RCC 7860 (cell line): ENCODE measurements around the gene NDUFA13.

Experiments used
- DNase-seq: peaks from one replicate; pipeline ENCODE4 v3.0.0-alpha.2; 2015; ENCODE audit warnings: low spot score
- FAIRE-seq: peaks from 2 replicates; lab custom pipeline; 2012; peaks lifted over from hg19 to GRCh38; lab: Jason Lieb, UNC

Gene NDUFA13

DNA sequence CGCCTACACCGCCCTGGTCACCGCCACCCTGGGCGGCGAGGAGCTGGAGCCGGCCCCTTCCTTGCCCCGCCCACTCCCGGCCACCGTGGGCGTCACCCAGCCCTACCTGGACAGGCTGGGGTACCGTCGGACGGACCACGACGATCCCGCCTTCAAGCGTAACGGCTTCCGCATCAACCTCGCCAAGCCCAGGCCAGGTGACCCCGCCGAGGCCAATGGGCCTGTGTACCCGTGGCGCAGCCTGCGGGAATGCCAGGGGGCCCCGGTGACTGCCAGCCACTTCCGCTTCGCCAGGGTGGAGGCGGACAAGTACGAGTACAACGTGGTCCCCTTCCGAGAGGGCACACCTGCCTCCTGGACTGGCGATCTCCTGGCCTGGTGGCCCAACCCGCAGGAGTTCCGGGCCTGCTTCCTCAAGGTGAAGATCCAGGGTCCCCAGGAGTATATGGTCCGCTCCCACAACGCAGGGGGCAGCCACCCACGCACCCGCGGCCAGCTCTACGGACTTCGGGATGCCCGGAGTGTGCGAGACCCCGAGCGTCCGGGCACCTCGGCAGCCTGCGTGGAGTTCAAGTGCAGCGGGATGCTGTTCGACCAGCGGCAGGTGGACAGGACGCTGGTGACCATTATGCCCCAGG, 29.0 kb downstream of the NDUFA13 start:
- FAIRE-seq (no peak), DNase-seq (no peak)

DNA sequence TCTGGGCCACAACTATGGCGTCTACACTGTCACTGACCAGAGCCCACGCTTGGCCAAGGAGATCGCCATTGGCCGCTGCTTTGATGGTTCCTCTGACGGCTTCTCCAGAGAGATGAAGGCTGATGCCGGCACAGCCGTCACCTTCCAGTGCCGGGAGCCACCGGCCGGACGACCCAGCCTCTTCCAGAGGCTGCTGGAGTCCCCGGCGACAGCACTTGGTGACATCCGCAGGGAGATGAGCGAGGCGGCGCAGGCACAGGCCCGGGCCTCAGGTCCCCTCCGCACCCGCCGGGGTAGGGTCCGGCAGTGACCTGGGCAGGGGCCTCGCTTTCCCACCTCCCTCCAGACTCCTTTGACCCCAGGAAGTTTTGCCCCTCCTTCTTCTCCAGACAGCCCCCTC, 29.7 kb downstream of the NDUFA13 start:
- FAIRE-seq = no peak

DNA sequence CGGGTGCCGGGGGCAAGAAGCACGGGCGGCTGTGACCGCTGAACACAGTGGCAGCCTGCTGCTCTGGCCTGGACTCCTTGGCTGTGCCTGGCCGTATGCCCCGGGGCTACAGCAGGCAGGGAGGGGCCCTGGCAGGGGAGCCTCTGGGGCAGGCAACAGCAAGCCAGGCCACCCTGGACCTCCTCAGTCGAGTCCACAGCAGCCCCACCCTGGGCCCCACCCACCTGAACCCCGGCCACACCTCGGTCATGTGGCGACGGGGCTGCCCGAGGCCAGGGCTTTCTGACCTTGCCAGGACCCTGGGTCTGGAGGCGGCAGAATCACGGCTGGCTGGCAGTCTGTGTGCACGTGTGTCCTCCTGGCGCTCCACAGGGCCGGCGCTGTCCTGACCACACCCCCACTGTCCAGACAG, 30.7 kb downstream of the NDUFA13 start:
- FAIRE-seq (no peak), DNase-seq (no peak)

More for the DNA sequence above, 29.7 kb downstream of the NDUFA13 start:
- DNase-seq = no peak

DNA sequence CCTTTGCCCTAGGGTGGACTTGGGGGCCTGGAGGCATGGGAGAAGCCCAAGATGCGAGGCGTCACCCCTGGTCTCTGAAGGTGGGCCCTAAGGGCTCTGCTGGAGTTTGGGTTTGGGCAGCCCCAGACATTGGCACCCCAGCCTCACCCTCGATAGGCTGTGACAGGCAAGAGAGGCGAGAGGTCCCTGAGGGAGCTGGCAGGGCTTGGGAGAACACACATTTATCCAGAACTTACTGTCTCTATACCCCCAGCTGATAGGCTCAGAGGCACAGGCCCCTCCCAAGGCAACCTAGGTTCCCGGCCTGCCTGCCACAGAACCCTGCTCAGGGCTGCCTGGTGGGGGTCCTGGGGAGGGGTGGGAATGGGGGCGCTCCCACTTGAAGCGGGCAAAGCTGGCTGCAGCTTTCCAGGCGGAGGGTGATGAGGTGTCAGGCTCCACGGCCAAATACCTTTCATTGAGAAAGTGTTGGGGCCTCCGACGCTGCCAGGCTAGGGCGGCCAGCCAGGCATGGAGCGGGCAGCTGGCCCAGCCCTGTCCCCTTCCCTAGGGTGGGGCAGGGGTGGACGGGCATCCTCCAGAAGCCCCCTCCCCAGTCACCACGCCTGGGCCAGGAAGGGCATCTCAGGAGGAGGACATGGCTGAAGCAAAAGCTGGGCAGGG, 31.8 kb downstream of the NDUFA13 start:
- no peak for FAIRE-seq
- no peak for DNase-seq

DNA sequence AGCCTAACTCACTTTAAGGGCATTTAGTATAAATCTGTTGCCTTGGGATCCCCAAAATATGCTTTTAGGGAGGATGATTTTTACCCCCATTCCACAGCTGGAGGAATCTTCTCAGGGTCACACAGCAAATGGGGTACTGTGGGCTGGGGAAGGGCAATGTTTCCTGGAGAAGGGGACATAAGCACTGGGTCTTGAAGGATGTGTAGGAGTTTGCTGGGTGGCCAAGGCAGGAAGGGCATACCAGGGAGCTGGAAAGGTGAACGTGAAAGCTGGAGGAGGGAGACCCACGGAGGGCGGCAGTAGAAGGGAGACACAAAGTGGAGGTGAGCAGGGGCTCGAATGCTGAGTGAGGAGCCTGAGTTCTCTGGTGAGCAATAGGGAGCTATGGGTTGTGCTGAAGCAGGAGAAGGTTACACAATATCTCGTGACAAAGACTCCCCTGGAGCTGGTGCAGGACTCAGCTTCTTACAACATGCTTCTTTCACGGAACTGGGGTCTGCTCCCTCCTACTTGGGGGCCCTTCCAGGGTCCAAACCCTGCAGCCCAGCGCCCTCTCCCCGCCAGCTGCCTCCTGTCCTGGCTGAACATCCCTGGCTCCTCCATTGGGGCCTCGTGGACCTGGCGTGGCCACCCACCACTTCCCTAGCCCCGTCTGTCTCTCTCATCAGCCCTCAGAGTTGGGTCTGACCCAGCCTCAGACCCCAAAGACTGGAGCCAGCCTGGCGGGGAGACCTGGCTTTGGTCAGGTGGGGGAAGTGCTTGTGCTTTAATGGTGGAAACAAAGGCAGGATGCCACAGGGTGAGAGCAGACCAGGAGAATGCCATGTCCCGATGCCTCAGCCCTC, 33.1 kb downstream of the NDUFA13 start:
- FAIRE-seq (no peak), DNase-seq (no peak)

DNA sequence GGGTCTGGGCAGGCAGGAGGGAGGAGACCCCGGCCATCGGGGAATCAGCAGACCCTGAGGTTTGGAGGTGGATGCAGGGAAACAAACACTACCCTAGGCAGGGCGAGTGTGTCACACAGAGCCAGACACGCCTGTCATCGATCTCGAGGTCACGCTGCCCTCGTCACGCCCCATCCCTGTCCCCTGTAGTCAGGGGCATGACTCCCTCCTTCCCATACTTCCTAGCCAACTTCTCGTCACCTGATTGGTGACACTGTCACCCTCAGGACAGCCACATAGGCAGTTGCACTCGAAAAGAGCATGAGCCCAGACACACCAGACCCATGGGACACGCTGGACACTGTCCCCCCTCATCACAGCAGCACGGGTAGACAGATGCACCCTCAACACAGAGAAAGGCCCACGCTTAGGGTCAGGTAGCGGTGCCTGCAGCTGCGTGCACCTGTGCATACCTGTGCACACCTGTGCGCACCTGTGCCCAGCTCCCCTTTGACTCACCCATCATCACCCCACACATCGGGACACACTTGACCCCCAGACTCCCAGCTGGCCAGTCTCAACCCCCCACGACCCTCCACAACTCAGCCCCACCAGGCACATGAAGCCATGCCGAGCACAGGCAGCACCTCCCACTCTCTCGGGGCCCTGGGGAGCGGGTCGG, 33.9 kb downstream of the NDUFA13 start:
- no peak for FAIRE-seq
- DNase-seq = no peak

DNA sequence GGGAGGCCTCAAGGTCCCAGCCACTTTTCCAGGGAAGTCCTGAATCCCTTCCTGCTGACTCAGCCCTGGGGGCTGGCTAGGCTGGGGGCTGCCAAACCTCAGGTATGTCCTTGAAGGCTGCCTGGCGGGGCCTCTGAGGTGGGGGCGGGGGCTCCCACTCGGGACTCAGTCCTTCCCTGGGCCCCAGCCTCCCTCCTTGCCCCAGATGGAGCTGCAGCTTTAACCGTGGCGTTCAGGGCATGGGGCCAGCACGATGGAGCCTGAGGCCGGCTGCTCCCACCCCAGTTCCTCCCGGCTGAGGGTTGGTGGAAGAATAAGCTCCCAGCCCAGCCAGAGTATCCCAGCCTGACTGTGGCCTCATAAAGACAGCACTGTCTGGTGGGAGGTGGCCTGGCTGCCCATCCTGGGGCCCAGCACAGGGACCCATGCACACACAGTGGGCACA, 34.5 kb downstream of the NDUFA13 start:
- FAIRE-seq (no peak), DNase-seq (no peak)

DNA sequence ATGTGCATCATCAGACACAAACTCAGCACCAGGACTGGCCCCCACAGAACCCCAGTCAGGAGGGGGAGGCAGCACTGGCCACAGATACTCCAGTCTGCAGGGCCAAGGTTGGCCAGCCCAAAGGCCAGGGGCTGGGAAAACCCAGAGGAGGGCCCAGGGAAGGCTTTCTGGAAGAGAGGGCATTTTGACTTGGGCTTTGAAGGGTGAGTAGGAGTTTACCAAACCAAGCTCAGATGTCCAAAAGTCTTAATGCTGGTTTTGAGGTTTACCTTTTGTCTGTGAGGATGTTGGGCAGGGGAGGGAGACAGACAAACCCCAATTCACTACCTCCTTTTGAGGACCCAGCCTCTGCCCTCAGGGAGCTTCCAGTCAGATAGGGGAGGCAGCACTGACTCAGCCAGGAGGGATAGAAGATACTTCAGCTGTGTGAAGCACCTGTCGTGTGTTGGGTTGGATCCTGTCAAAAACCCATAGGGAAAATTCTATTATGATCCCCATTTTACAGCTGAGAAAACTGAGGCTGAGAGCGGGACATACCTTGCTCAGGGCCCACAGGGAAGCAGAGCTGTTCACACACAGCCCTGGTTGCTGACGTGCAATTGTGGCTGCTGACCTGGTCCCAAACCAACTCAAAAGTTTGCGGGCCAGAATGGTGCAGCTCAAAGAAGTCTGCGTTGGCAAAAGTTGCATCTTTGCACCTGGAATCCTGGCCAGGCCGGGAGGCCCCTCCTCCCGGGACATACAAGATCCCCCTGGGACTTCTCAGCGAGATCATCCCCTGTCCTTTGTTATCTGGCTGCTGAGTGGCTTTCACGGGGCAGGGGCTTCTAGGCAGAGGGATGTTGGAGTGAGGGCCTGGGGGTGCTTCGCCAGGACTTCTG, 35.2 kb downstream of the NDUFA13 start:
- no peak for DNase-seq
- FAIRE-seq = no peak

DNA sequence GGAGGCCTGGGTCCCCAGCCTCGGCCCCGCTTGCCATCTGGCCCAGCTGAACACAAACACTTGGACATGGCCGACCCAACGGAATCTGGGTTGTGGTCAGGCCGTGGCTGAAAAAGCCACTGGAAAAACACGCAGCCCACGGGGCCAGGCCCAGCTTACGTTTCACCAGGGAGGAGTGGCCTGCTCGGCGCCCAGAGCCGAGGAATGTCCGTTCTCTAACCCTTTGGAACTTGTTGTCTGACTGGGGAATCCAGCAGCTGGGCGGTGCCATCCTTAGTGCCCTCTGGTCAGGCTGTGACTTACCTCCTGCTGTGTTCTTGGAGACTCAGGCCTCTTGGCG, 35.8 kb downstream of the NDUFA13 start:
- FAIRE-seq (no peak), DNase-seq (no peak)

DNA sequence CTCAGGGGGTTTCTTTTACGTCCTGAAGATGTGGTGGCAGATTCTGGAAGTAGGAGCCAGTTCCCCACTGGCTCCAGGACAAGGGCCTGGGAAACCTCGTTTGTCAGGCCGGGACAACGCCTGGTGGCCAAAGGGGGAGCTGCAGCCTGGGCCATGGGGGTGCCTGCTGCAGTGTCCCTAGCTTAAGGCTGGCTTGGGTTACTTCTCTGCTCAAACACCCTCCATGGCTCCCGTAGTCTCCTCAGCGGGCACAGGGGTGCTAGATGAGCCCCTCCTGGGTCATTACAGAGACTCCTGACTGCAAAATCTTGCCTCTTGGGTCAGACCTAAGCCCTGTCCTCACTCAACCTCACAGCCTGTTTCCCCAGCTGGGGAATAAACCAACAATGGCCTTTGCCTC, 36.8 kb downstream of the NDUFA13 start:
- no peak for FAIRE-seq
- no peak for DNase-seq

DNA sequence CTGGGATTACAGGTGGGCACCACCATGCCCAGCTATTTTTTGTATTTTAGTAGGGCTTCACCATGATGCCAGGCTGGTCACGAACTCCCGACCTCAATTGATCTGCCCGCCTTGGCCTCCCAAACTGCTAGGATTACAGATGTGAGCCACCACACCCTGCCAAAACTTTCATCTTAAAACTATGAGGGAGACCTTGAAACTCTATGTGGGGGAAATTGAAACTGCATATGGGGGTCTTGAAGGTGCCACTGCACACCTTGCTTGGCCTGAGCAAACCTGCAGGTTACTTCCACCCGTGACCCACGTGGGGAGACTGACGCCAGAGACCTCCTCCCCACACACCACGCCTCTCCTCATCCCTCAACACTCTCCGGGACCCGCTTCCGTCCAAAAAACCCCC, 37.6 kb downstream of the NDUFA13 start:
- DNase-seq = no peak
- no peak for FAIRE-seq

DNA sequence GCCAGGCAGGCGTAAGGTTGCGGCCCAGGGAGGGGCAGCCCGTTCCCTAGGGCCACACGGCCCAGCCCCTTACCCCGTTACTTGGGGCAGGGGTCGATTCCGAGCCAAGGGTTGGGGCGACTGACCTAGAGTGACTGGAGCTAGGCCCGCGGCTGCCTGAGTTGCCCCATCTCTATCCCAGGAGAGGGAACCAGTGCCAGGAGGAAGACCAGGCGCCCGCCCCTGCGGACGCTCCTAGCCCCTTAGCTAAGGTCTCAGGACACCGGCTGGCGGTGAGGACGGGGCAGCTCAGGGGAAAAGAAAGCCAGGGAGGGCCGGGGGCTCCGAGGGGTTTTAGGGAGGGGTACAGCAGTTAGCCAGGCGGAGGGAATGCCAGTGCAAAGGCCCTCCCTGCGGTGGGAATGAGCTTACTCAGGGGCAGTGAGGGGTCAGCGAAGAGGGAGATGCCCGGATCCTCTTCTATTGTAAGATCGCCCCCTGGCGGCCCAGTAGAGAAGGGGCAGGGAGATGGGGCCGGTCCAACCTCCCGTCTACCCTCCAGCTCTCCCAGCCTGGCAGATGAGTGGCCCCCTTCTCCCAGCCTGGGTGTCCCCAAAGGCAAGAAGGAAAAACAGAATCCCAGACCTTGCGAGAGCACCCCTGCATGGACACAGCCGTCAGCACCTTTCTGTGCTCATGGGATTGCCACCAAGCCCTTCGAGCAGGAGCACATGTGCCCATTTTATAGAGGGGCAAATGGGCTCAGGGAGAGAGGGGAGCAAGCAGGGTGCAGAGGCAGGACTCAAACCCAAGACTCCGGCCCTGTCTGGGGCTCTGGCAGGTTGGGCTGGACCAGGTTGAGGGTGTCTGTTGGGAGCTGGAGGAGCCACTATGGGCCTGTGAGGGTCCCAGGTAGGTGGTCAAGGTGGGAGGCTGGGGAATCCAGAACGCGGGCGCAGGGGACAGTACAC, 38.3 kb downstream of the NDUFA13 start:
- FAIRE-seq = no peak
- DNase-seq = peak; percentile 12

DNA sequence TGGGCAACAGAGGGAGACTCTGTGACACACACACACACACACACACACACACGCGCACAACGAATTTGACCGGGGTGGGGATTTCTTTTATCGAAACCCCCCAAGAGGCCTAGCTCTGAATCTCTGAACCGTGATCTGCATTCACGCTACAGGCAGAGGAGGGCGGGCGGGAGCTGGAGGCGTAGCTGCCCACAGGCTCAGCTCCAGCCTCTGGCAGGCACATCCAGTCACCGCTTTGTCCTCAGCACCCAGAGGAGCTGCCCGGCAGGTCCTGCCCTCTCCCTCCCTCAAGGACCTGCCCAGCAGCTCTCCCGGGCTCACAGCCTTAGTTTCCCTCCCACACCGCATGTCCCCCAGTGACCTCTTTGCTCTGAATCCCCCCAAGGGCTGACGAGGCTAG, 42.0 kb downstream of the NDUFA13 start:
- FAIRE-seq = no peak

DNA sequence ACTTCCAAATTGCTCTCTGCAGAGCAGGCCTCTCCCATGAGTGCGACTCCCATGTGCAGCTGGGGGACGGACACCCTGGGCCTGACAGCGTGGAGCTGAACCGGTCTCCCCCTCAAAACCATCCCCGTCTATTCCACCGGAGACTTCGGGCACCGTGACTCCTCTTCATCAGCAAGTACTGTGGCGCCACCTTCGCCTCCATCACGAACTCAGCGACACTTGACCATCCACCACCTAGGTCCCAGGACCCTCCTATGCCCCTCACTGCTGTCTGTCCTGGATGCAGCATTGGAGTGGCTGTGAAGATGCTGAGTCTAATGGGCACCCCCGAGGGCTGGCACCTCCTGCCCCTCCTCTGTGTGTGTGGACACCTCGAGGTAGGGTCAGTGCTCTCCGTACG, 42.6 kb downstream of the NDUFA13 start:
- DNase-seq = no peak
- FAIRE-seq = no peak

More for the DNA sequence above, 42.0 kb downstream of the NDUFA13 start:
- DNase-seq = no peak

DNA sequence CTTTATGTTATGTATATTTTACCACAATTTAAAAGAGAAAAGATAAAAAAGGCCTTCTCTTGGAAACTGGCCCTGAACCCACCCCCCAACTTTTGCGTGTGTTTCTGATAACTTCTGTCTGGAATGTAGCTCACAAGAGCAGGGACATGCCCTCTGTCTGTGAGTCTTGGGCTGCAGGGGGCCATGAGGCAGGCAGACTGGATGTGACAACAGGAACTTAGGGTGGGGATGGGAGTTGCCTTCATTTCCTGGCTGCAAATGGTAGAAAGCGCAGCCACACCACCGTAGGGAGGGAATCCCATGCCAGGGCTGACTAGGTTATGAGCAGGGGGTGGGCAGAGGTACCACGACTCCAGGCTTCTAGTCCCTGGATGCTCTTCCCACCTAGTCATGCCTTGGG, 43.9 kb downstream of the NDUFA13 start:
- DNase-seq = no peak
- no peak for FAIRE-seq

DNA sequence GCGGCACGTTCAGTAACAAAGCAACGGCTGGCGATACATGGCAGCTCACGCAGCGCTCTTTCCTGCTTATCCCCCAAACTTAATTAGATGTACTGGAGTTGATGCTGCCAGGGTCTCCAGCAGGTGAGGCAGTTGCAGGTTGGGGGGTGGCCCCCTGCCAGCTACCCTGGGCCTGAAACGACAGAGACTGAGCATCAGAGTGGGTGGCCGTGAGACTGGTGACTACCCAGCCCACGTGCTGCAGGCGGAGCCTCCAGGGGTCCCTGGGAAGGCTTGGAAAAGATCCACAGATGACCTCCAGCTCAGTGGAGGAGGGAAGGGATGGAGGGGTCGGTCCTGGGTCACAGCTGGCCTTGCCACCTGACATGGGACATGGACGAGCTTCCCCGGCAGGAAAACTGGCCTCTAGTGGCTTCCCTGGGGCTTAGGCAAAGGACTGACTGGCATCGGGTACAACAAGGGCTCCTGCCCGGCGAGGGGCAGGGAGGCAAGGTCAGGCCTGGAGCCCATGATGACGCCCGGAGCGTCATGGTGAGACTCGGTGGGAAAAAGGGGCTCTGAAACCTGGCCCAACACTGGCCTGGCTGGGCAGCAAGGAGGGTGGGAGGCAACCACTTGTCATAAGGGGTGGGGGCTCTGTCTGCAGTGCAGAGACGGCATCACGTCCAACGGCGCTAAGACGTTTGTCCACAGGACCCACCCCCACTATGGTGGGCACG, 46.1 kb downstream of the NDUFA13 start:
- DNase-seq (no peak), FAIRE-seq (no peak)

DNA sequence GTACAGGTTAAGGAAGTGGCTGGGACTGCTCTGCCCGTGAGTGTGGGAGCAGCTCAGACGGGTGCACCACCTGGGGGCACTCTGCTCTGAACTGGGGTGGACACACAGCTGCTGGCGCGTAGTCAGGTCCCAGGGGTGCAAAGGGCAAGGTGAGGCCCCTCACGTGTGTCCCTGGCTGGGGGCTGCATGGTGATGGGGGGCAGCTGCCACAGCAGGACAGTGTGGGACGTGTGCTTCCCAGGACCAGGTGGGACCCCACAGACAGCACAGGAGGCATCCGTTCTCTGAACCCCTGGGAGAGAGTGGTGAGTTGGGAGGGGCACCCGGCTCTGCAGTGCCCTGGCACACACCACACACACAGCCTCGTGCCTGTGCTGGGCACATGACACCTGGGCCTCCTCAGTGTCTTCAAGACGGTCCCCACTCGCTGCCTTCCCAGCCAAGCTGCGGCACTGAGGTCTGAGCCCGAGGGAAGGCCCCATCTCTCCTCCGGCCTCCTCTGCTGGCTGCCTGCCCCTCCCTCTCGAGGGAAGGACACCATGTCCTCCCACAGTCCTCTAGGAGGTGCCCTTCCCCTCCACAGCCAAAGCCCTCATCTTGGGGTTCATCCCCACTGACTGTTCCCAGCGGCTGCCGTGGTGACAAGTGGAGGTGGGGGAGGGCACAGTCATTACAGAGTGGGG, 46.8 kb downstream of the NDUFA13 start:
- FAIRE-seq = no peak

DNA sequence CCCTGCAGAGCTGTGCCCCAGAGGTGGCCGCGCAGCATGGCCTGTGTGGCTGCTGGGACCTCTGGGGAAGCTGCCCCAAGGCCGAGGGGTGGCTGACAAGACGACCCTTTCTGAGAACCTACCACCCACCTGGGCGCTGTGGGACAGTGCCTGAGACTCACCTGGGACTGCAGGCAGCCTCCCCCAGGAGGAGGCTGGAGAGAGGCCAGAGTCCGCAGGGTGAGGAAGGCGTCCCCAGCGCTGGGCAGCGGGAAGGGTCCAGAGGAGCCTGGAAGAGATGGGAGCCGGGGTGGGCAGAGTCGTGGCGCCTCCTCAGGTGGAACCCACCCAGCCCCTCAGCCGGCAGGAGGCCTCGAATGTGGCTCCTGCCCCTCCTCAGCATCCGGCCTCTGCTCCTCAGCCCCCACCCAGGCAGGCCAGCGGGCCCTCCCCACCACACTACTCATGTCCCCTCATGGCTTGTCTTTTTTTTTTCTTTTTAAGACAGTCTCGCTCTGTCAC, 47.4 kb downstream of the NDUFA13 start:
- FAIRE-seq (no peak), DNase-seq (no peak)

More for the DNA sequence above, 46.8 kb downstream of the NDUFA13 start:
- DNase-seq = no peak
